IMR-90 (cell line): Measurements from ENCODE around the gene LEMD1. TPM values are rescaled to one million over a fixed set of nuclear protein-coding genes. Genes with fewer than 3 reads are reported as not detected.

Experiments
- ATAC-seq: fragments of 200-7000 bp; cut with Tn5 transposase; 2 replicates; pipeline ENCODE4 v1.9.1; 2020; ENCODE audit warnings: low read depth, mild to moderate bottlenecking, moderate library complexity
- BruUV-seq: library from RNA; stranded (reverse); fragments of 400-500 nt; replicated peaks from 2 replicates; lab custom pipeline; 2021; lab: Mats Ljungman, UMichigan
- CTCF ChIA-PET: fragments of 300-600 bp; formaldehyde crosslinking; extraction: SDS; loops from one replicate; lab custom pipeline; 2021; ENCODE audit warnings: antibody characterized with exemption; lab: Yijun Ruan, JAX
- POLR2A ChIA-PET: fragments of 300-600 bp; sonication (Branson Sonifier 250); formaldehyde crosslinking; loops from one replicate; lab custom pipeline; 2022; ENCODE audit warnings: antibody characterized with exemption; ENCODE audit not compliant: unreplicated experiment; lab: Charles Lee
- DNase-seq: peaks from one replicate; pipeline ENCODE4 v3.0.0; 2013
- H2AFZ ChIP-seq: replicated peaks from 2 replicates; pipeline ENCODE3; 2013; ENCODE audit warnings: low read length, mild to moderate bottlenecking; ENCODE audit not compliant: poor library complexity
- H2AK5ac ChIP-seq: 2 replicates; pipeline ENCODE4 v1.6.1; 2013; ENCODE audit warnings: low read depth, low read length, inconsistent platforms
- H2AK9ac ChIP-seq: replicated peaks from 2 replicates; pipeline ENCODE3; 2013; ENCODE audit warnings: mild to moderate bottlenecking, low read depth, low read length, moderate library complexity; ENCODE audit not compliant: poor library complexity
- H2BK120ac ChIP-seq: 2 replicates; pipeline ENCODE4 v1.6.1; 2013; ENCODE audit warnings: low read depth, low read length, inconsistent platforms
- H2BK15ac ChIP-seq: 3 replicates; pipeline ENCODE4 v1.6.1; 2013; ENCODE audit warnings: low read depth, low read length, inconsistent platforms
- H2BK20ac ChIP-seq: 2 replicates; pipeline ENCODE4 v1.6.1; 2013; ENCODE audit warnings: low read depth, mild to moderate bottlenecking, inconsistent platforms, low read length, moderate library complexity
- H2BK5ac ChIP-seq: 2 replicates; pipeline ENCODE4 v1.6.1; 2013; ENCODE audit warnings: mild to moderate bottlenecking, low read depth, low read length, inconsistent platforms; ENCODE audit not compliant: poor library complexity, severe bottlenecking
- H3K14ac ChIP-seq: replicated peaks from 2 replicates; pipeline ENCODE4 v1.6.1; 2013; ENCODE audit warnings: low read depth, low read length, inconsistent platforms
- H3K18ac ChIP-seq: 2 replicates; pipeline ENCODE4 v1.6.1; 2013; ENCODE audit warnings: low read depth, low read length, control low read depth
- H3K23ac ChIP-seq: 2 replicates; pipeline ENCODE4 v1.6.1; 2013; ENCODE audit warnings: low read depth, low read length, inconsistent platforms
- H3K27ac ChIP-seq: 2 replicates; pipeline ENCODE4 v1.5.1; 2013; ENCODE audit warnings: mild to moderate bottlenecking, control low read depth, low read length; ENCODE audit not compliant: insufficient read depth
- H3K27me3 ChIP-seq: 2 replicates; pipeline ENCODE4 v1.6.1; 2013; ENCODE audit warnings: low read length; ENCODE audit not compliant: control insufficient read depth, insufficient read depth
- H3K36me3 ChIP-seq: 2 replicates; pipeline ENCODE4 v1.6.1; 2013; ENCODE audit warnings: low read length, mixed read lengths; ENCODE audit not compliant: control insufficient read depth, insufficient read depth
- H3K4ac ChIP-seq: 2 replicates; pipeline ENCODE4 v1.6.1; 2013; ENCODE audit warnings: low read depth, low read length, inconsistent platforms
- H3K4me1 ChIP-seq: 2 replicates; pipeline ENCODE4 v1.6.1; 2013; ENCODE audit warnings: low read length, mixed read lengths; ENCODE audit not compliant: control insufficient read depth, insufficient read depth
- H3K4me2 ChIP-seq: 2 replicates; pipeline ENCODE4 v1.6.1; 2013; ENCODE audit warnings: low read depth, mild to moderate bottlenecking, control low read depth, low read length, moderate library complexity
- H3K4me3 ChIP-seq: 2 replicates; pipeline ENCODE4 v1.5.1; 2013; ENCODE audit warnings: low read depth, mild to moderate bottlenecking, control low read depth, low read length, moderate library complexity; ENCODE audit not compliant: insufficient read depth
- H3K56ac ChIP-seq: 2 replicates; pipeline ENCODE4 v1.6.1; 2013; ENCODE audit warnings: low read length, inconsistent platforms; ENCODE audit not compliant: insufficient read depth; ENCODE audit errors: extremely low read depth
- H3K79me1 ChIP-seq, 2 experiments: 2 replicates each; pipeline ENCODE4 v1.6.1; 2013; ENCODE audit warnings: low read length in 2 of 2, inconsistent platforms in 1 of 2, low read depth in 1 of 2
- H3K9ac ChIP-seq: 2 replicates; pipeline ENCODE4 v1.6.1; 2013; ENCODE audit warnings: low read depth, low read length, control low read depth
- H3K9me1 ChIP-seq: 2 replicates; pipeline ENCODE4 v1.6.1; 2013; ENCODE audit warnings: low read length, inconsistent platforms; ENCODE audit not compliant: insufficient read depth
- H3K9me3 ChIP-seq: 2 replicates; pipeline ENCODE4 v1.6.1; 2013; ENCODE audit warnings: low read length; ENCODE audit not compliant: control insufficient read depth, insufficient read depth
- H4K20me1 ChIP-seq: 2 replicates; pipeline ENCODE4 v1.6.1; 2013; ENCODE audit warnings: low read length, inconsistent platforms; ENCODE audit not compliant: insufficient read depth
- H4K5ac ChIP-seq: 2 replicates; pipeline ENCODE4 v1.6.1; 2013; ENCODE audit warnings: mild to moderate bottlenecking, low read depth, low read length, control low read depth
- H4K8ac ChIP-seq, 2 experiments: 2 replicates each; pipeline ENCODE4 v1.6.1; 2013; ENCODE audit warnings: low read depth in 2 of 2, low read length in 2 of 2, control low read depth in 1 of 2, inconsistent platforms in 1 of 2
- H4K91ac ChIP-seq: 2 replicates; pipeline ENCODE4 v1.6.1; 2013; ENCODE audit warnings: low read depth, low read length, inconsistent platforms; ENCODE audit not compliant: insufficient read depth
- BHLHE40 ChIP-seq: fragments of 150-350 bp; IDR thresholded peaks from 2 replicates; pipeline ENCODE4 v1.6.1; 2016; ENCODE audit warnings: mild to moderate bottlenecking, low read depth, low read length
- CEBPB ChIP-seq: IDR thresholded peaks from 2 replicates; pipeline ENCODE4 v1.6.1; 2012; ENCODE audit warnings: low read depth, low read length, improper control_type of control experiment
- MAFK ChIP-seq: IDR thresholded peaks from 2 replicates; pipeline ENCODE4 v1.6.1; 2012; ENCODE audit warnings: low read depth, low read length, improper control_type of control experiment
- POLR2A ChIP-seq: IDR thresholded peaks from 2 replicates; pipeline ENCODE4 v1.6.1; 2012; ENCODE audit warnings: mild to moderate bottlenecking, low read depth, low read length
- SMC3 ChIP-seq: fragments of 150-350 bp; IDR thresholded peaks from 2 replicates; pipeline ENCODE4 v1.6.1; 2016; ENCODE audit warnings: low read depth, mild to moderate bottlenecking, antibody characterized with exemption, low read length, moderate library complexity
- WGBS, 2 experiments: methylation state at CpG; one replicate each; pipeline versions ENCODE4 v1.1.5 to v1.1.7; 2013; ENCODE audit warnings: missing lambda C conversion rate in 2 of 2; ENCODE audit not compliant: insufficient read length in 1 of 2; ENCODE audit errors: extremely low coverage in 2 of 2; 5-methylcytosine and 5-hydroxymethylcytosine counted together
- dilution Hi-C: fragments of 300-500 bp; cut with HindIII; formaldehyde crosslinking; loops from one replicate; pipeline ENCODE4 v1.14.3; 2018; ENCODE audit warnings: low sequenced_read_pairs; ENCODE audit not compliant: unreplicated experiment
- in situ Hi-C: fragments of 300-500 bp; cut with MboI; formaldehyde crosslinking; loops from 3 replicates; pipeline ENCODE4 v1.14.3; 2019; ENCODE audit warnings: low sequenced_read_pairs, inconsistent platforms, mixed read lengths
- intact Hi-C: fragments of 100-400 bp; cut with micrococcal nuclease; formaldehyde crosslinking; loops from 2 replicates; pipeline ENCODE4 v1.10.0; 2022
- polyA plus RNA-seq, 3 experiments: library from polyadenylated mRNA; depleted of rRNA; stranded (reverse); fragments of >200 nt; gene quantifications; 2 replicates each; pipeline ENCODE4 v1.2.3, GENCODE V29; 2012; ENCODE audit warnings: low replicate concordance in 1 of 3
- total RNA-seq: library from RNA; depleted of rRNA; stranded (reverse); fragments of >200 nt; gene quantifications from 2 replicates; pipeline ENCODE4 v1.2.3, GENCODE V29; 2012

The LEMD1 gene
- total and polyA plus RNA-seq, 2 of the 4 experiments (the other 2 are of a cell fraction): not detected

GRCh38 chr1:205420938-205421337 is 918 bp downstream of the LEMD1 start:
- Histone ChIP-seq H3K14ac (no peak overlapping the region), H2AK5ac (no peak overlapping the region), H2BK120ac (no peak overlapping the region), H4K5ac (no peak overlapping the region), H3K56ac (no peak overlapping the region), H3K4ac (no peak overlapping the region), H3K9me1 (no peaks in the 10 kb centered on the region), H3K18ac (no peak overlapping the region), H4K91ac (no peak overlapping the region), H3K23ac (no peak overlapping the region), H3K36me3 (no peaks in the 10 kb centered on the region), H3K4me3 (no peak overlapping the region), H3K79me1 (no peaks in the 10 kb centered on the region), H3K4me1 (no peaks in the 10 kb centered on the region), H2BK5ac (no peak overlapping the region), H4K8ac (no peak overlapping the region), H2AK9ac (no peak overlapping the region), H2BK20ac (no peak overlapping the region), H3K9ac (no peak overlapping the region), H3K27ac (no peak overlapping the region), H3K4me2 (no peak overlapping the region), H2BK15ac (no peak overlapping the region), H2AFZ (no peak overlapping the region), H3K27me3 (peaks cover 47% of the 10 kb centered on the region), H3K9me3 (no peaks in the 10 kb centered on the region), H4K20me1 (no peaks in the 10 kb centered on the region)
- no peak for DNase-seq
- no peak for TF ChIP-seq SMC3
- TF ChIP-seq BHLHE40: no peak
- no peak for TF ChIP-seq POLR2A
- TF ChIP-seq CEBPB: no peak
- TF ChIP-seq MAFK: peak; percentile 48; the same call in 1 of the 2 replicates
- in situ Hi-C loops (no loop called here), dilution Hi-C loops (no loop called here), intact Hi-C loops (no loop called here)
- BruUV-seq: no TSS peak
- POLR2A ChIA-PET: no interaction called here
- CTCF ChIA-PET: interaction anchor here (0.6 to 2.1 kb wide), 4 partner anchors 10 to 103 kb away, joined by 3 to 8 read pairs (median 4); no protein-coding TSS in a partner anchor
- WGBS, 2 experiments: no CpG with 5 or more reads among the region's 2 CpGs
- ATAC-seq: no peak
